Panc1 (cell line): ENCODE results near the gene MACROD2. TPM values are rescaled to one million over a fixed set of nuclear protein-coding genes. Genes with fewer than 3 reads are reported as not detected.

ENCODE experiments used
- ATAC-seq: fragments of 200-7000 bp; cut with Tn5 transposase; 2 replicates; pipeline ENCODE4 v1.9.1; 2020; ENCODE audit warnings: mild to moderate bottlenecking, moderate library complexity
- BruUV-seq: library from RNA; stranded (reverse); fragments of 400-500 nt; replicated peaks from 2 replicates; lab custom pipeline; 2021; lab: Mats Ljungman, UMichigan
- CTCF ChIA-PET: fragments of 300-600 bp; sonication (Branson Sonifier 250); formaldehyde crosslinking; loops from one replicate; lab custom pipeline; 2022; ENCODE audit warnings: antibody characterized with exemption; lab: Charles Lee
- POLR2A ChIA-PET: fragments of 300-600 bp; sonication (Branson Sonifier 250); formaldehyde crosslinking; loops from one replicate; lab custom pipeline; 2022; ENCODE audit warnings: antibody characterized with exemption; lab: Charles Lee
- DNase-seq: peaks from one replicate; pipeline ENCODE4 v3.0.0-alpha.2; 2010; ENCODE audit warnings: low read depth, low spot score
- H3K27ac ChIP-seq: 2 replicates; pipeline ENCODE4 v1.5.1; 2011; ENCODE audit warnings: mild to moderate bottlenecking, low read length, inconsistent platforms
- H3K27me3 ChIP-seq: fragments of 200-500 bp; sonication (Bioruptor generic); 2 replicates; pipeline ENCODE4 v1.6.0; 2014; ENCODE audit warnings: low read length, inconsistent platforms; ENCODE audit not compliant: control insufficient read depth, insufficient read depth
- H3K36me3 ChIP-seq: fragments of 200-500 bp; sonication (Bioruptor generic); 2 replicates; pipeline ENCODE4 v1.5.1; 2014; ENCODE audit warnings: inconsistent platforms, mild to moderate bottlenecking, low read length, moderate library complexity; ENCODE audit not compliant: control insufficient read depth, insufficient read depth
- H3K4me1 ChIP-seq: 2 replicates; pipeline ENCODE4 v1.5.1; 2011; ENCODE audit warnings: inconsistent platforms, mild to moderate bottlenecking, low read length, moderate library complexity; ENCODE audit not compliant: control insufficient read depth, insufficient read depth
- H3K4me3 ChIP-seq, 2 experiments: 2 replicates each; pipeline ENCODE4 v1.5.1; 2011 to 2012; ENCODE audit warnings: low read depth in 2 of 2, low read length in 2 of 2, mild to moderate bottlenecking in 2 of 2, inconsistent platforms in 1 of 2, moderate library complexity in 1 of 2
- H3K9me3 ChIP-seq: fragments of 200-500 bp; sonication (Bioruptor generic); 2 replicates; pipeline ENCODE4 v1.5.1; 2014; ENCODE audit warnings: low read depth, mild to moderate bottlenecking, inconsistent platforms, low read length, moderate library complexity; ENCODE audit not compliant: control insufficient read depth, insufficient read depth
- CTCF ChIP-seq: fragments of 450-650 bp; IDR thresholded peaks from 2 replicates; pipeline ENCODE4 v1.5.1; 2017; ENCODE audit warnings: mild to moderate bottlenecking
- POLR2AphosphoS5 ChIP-seq: IDR thresholded peaks from 2 replicates; pipeline ENCODE4 v1.6.1; 2012; ENCODE audit warnings: mild to moderate bottlenecking, low read depth, low read length, moderate library complexity
- REST ChIP-seq, 2 experiments: IDR thresholded peaks; 2 replicates each; pipeline ENCODE4 v1.6.1; 2011 to 2012; ENCODE audit warnings: low read depth in 2 of 2, control low read depth in 1 of 2, low read length in 1 of 2, mild to moderate bottlenecking in 1 of 2, moderate library complexity in 1 of 2; ENCODE audit not compliant: insufficient read depth in 1 of 2
- SIN3A ChIP-seq: IDR thresholded peaks from 2 replicates; pipeline ENCODE4 v1.6.1; 2012; ENCODE audit warnings: low read depth, mild to moderate bottlenecking, low read length, moderate library complexity, borderline replicate concordance; ENCODE audit not compliant: insufficient read depth
- TCF7L2 ChIP-seq: IDR thresholded peaks from 2 replicates; pipeline ENCODE4 v1.6.1; 2011; ENCODE audit warnings: mild to moderate bottlenecking, low read depth, low read length, inconsistent platforms
- in situ Hi-C: cut with HindIII; loops from 2 replicates; pipeline ENCODE4 v1.10.0; 2016; ENCODE audit warnings: low sequenced_read_pairs, low pct_unique_long_range_greater_than_20kb
- intact Hi-C: fragments of 100-400 bp; cut with micrococcal nuclease; formaldehyde crosslinking; loops from one replicate; pipeline ENCODE4 v1.10.0; 2022; ENCODE audit not compliant: unreplicated experiment
- total RNA-seq: library from RNA; stranded (reverse); gene quantifications from one replicate; pipeline ENCODE4 v1.2.1, GENCODE V29; 2021; ENCODE audit not compliant: unreplicated experiment

The MACROD2 gene
- total RNA-seq, 1 experiment from 2014 or later, result 1.2 TPM

GRCh38 chr20:14580418-14581074 lies 585.2 kb downstream of the MACROD2 start:
- in situ Hi-C loops, result no loop called here
- Histone ChIP-seq H3K27me3 (no peaks in the 10 kb centered on the region), H3K9me3 (no peaks in the 10 kb centered on the region), H3K27ac (no peak overlapping the region), H3K4me3 (no peak overlapping the region), H3K36me3 (no peaks in the 10 kb centered on the region; the same call in 1 of the 2 replicates), H3K4me1 (no peaks in the 10 kb centered on the region)
- BruUV-seq, result no TSS peak
- ATAC-seq, result no peak
- intact Hi-C loops, result no loop called here
- POLR2A ChIA-PET, result no interaction called here
- no peak for TF ChIP-seq REST (IDR thresholded peaks at IDR 0.05; ENCODE audit: insufficient read depth in 1 of 2, low read depth in 2 of 2, low read length in 1 of 2)
- no peak for TF ChIP-seq SIN3A
- TF ChIP-seq TCF7L2, result no peak
- no peak for TF ChIP-seq CTCF
- no peak for TF ChIP-seq POLR2AphosphoS5
- DNase-seq, result no peak
- CTCF ChIA-PET, result no interaction called here

GRCh38 chr20:14581731-14582130 lies 586.4 kb downstream of the MACROD2 start:
- Histone ChIP-seq H3K4me1 (no peaks in the 10 kb centered on the region), H3K36me3 (no peaks in the 10 kb centered on the region; the same call in 1 of the 2 replicates), H3K4me3 (no peak overlapping the region), H3K27me3 (no peaks in the 10 kb centered on the region), H3K9me3 (no peaks in the 10 kb centered on the region), H3K27ac (no peak overlapping the region)
- no TSS peak for BruUV-seq
- in situ Hi-C loops (no loop called here), intact Hi-C loops (no loop called here)
- ATAC-seq (no peak), DNase-seq (no peak)
- ChIA-PET CTCF (no interaction called here), POLR2A (no interaction called here)
- TF ChIP-seq SIN3A (no peak), TCF7L2 (no peak)

- BruUV-seq, result no TSS peak
- in situ Hi-C loops (no loop called here), intact Hi-C loops (no loop called here)
- CTCF ChIA-PET, result no interaction called here
- Histone ChIP-seq H3K36me3 (no peaks in the 10 kb centered on the region; the same call in 1 of the 2 replicates), H3K4me3 (no peak overlapping the region), H3K4me1 (no peaks in the 10 kb centered on the region), H3K9me3 (no peaks in the 10 kb centered on the region), H3K27me3 (no peaks in the 10 kb centered on the region), H3K27ac (no peak overlapping the region)
- POLR2A ChIA-PET, result no interaction called here
- no peak for TF ChIP-seq REST (IDR thresholded peaks at IDR 0.05; ENCODE audit: insufficient read depth in 1 of 2, low read depth in 2 of 2, low read length in 1 of 2)
- ATAC-seq, result no peak
- DNase-seq, result no peak
These were observed 587.5 kb downstream of the MACROD2 start for GRCh38 chr20:14582855-14583254.
